H1 (cell line): Measurements from ENCODE around the gene UBE2D2. TPM values are rescaled to one million over a fixed set of nuclear protein-coding genes. Genes with fewer than 3 reads are reported as not detected.

Source experiments
- CTCF ChIA-PET: fragments of 300-600 bp; sonication (Branson Sonifier 250); formaldehyde crosslinking; loops from one replicate; lab custom pipeline; 2021; ENCODE audit not compliant: partially characterized antibody; lab: Charles Lee
- POLR2A ChIA-PET: fragments of 300-600 bp; sonication (Branson Sonifier 250); formaldehyde crosslinking; loops from one replicate; lab custom pipeline; 2021; ENCODE audit warnings: inconsistent platforms; ENCODE audit not compliant: partially characterized antibody; lab: Charles Lee
- DNase-seq, 2 experiments: peaks; one replicate each; pipeline versions ENCODE4 v3.0.0 to v3.0.0-alpha.2; 2010 to 2022; ENCODE audit warnings: low spot score in 2 of 2, low read depth in 1 of 2, mixed read lengths in 1 of 2
- FAIRE-seq: peaks from 2 replicates; lab custom pipeline; 2011; peaks lifted over from hg19 to GRCh38; lab: Jason Lieb, UNC
- H2AFZ ChIP-seq: 2 replicates; pipeline ENCODE4 v1.8.1; 2012; ENCODE audit warnings: low read length, inconsistent platforms
- H2AK5ac ChIP-seq: 2 replicates; pipeline ENCODE4 v1.6.1; 2013; ENCODE audit warnings: low read depth, low read length
- H2BK120ac ChIP-seq: replicated peaks from 2 replicates; pipeline ENCODE3; 2013; ENCODE audit warnings: low read depth, low read length, inconsistent platforms
- H2BK12ac ChIP-seq: 2 replicates; pipeline ENCODE4 v1.6.1; 2013; ENCODE audit warnings: low read depth, low read length
- H2BK15ac ChIP-seq: 2 replicates; pipeline ENCODE4 v1.6.1; 2013; ENCODE audit warnings: low read length
- H2BK20ac ChIP-seq: 2 replicates; pipeline ENCODE4 v1.6.1; 2013; ENCODE audit warnings: low read length
- H2BK5ac ChIP-seq: 2 replicates; pipeline ENCODE4 v1.6.1; 2013; ENCODE audit warnings: low read depth, low read length
- H3K14ac ChIP-seq: 2 replicates; pipeline ENCODE4 v1.6.1; 2013; ENCODE audit warnings: inconsistent platforms; ENCODE audit not compliant: insufficient read length
- H3K18ac ChIP-seq: 2 replicates; pipeline ENCODE4 v1.6.1; 2013; ENCODE audit warnings: low read length; ENCODE audit errors: extremely low read depth
- H3K23ac ChIP-seq: 2 replicates; pipeline ENCODE4 v1.6.1; 2013; ENCODE audit warnings: inconsistent platforms; ENCODE audit not compliant: insufficient read length
- H3K23me2 ChIP-seq: 2 replicates; pipeline ENCODE4 v1.6.1; 2013; ENCODE audit warnings: low read depth, low read length
- H3K27ac ChIP-seq: 2 replicates; pipeline ENCODE4 v1.6.1; 2011; ENCODE audit warnings: low read depth, low read length, inconsistent platforms
- H3K27me3 ChIP-seq, 4 experiments: replicated peaks in 1 of 4; 1 replicate in 1 of 4; 2 replicates in 3 of 4; pipeline versions ENCODE4 v1.6.1 to v1.8.1; 2011 to 2013; ENCODE audit warnings: low read length in 3 of 4, mild to moderate bottlenecking in 3 of 4, inconsistent platforms in 2 of 4, mixed read lengths in 2 of 4, moderate library complexity in 1 of 4; ENCODE audit not compliant: control insufficient read depth in 3 of 4, insufficient read depth in 3 of 4; ENCODE audit errors: extremely low read depth in 1 of 4
- H3K36me3 ChIP-seq, 4 experiments: 2 replicates each; pipeline versions ENCODE4 v1.6.1 to v1.8.1; 2011 to 2013; ENCODE audit warnings: mild to moderate bottlenecking in 4 of 4, low read length in 3 of 4, moderate library complexity in 2 of 4, control low read depth in 1 of 4, inconsistent platforms in 1 of 4; ENCODE audit not compliant: insufficient read depth in 4 of 4, control insufficient read depth in 2 of 4
- H3K4ac ChIP-seq: replicated peaks from 2 replicates; pipeline ENCODE3; 2013; ENCODE audit warnings: low read length, low read depth, mixed read lengths, inconsistent platforms; ENCODE audit not compliant: insufficient read length
- H3K4me1 ChIP-seq, 4 experiments: replicated peaks in 1 of 4; 1 replicate in 1 of 4; 2 replicates in 3 of 4; pipeline versions ENCODE4 v1.6.1 to v1.8.1; 2011 to 2013; ENCODE audit warnings: low read length in 3 of 4, inconsistent platforms in 2 of 4, mixed read lengths in 1 of 4; ENCODE audit not compliant: insufficient read depth in 4 of 4, control insufficient read depth in 3 of 4
- H3K4me2 ChIP-seq, 2 experiments: 2 replicates each; pipeline versions ENCODE4 v1.6.1 to v1.8.1; 2011 to 2013; ENCODE audit warnings: low read depth in 2 of 2, low read length in 2 of 2, control low read depth in 1 of 2, inconsistent platforms in 1 of 2, mild to moderate bottlenecking in 1 of 2; ENCODE audit not compliant: insufficient read depth in 1 of 2
- H3K4me3 ChIP-seq, 4 experiments: fragments of 200-600, 300-600 bp in 1 of 4; sonication (generic), shearing (Covaris generic), sonication (Bioruptor Twin) in 1 of 4; 2 replicates each; pipeline versions ENCODE4 v1.5.1 to v1.8.1; 2011 to 2016; ENCODE audit warnings: low read length in 4 of 4, low read depth in 3 of 4, control low read depth in 2 of 4, inconsistent platforms in 2 of 4, mild to moderate bottlenecking in 2 of 4, mixed read lengths in 1 of 4, moderate library complexity in 1 of 4; ENCODE audit not compliant: insufficient read depth in 2 of 4; ENCODE audit errors: extremely low read depth in 1 of 4
- H3K56ac ChIP-seq: replicated peaks from 2 replicates; pipeline ENCODE3; 2013; ENCODE audit warnings: low read depth, mild to moderate bottlenecking, mixed read lengths, low read length, inconsistent platforms; ENCODE audit not compliant: insufficient read length
- H3K79me1 ChIP-seq: 2 replicates; pipeline ENCODE4 v1.6.1; 2013; ENCODE audit warnings: low read depth, low read length, control low read depth
- H3K79me2 ChIP-seq, 2 experiments: 2 replicates each; pipeline versions ENCODE4 v1.6.1 to v1.8.1; 2012 to 2013; ENCODE audit warnings: low read length in 2 of 2, mild to moderate bottlenecking in 2 of 2, inconsistent platforms in 1 of 2; ENCODE audit not compliant: insufficient read depth in 2 of 2, control insufficient read depth in 1 of 2
- H3K9ac ChIP-seq, 4 experiments: replicated peaks in 1 of 4; 1 replicate in 1 of 4; 2 replicates in 3 of 4; pipeline versions ENCODE4 v1.6.1 to v1.8.1; 2011 to 2013; ENCODE audit warnings: low read depth in 3 of 4, low read length in 3 of 4, control low read depth in 2 of 4, mild to moderate bottlenecking in 2 of 4, moderate library complexity in 2 of 4, inconsistent platforms in 1 of 4; ENCODE audit errors: extremely low read depth in 1 of 4
- H3K9me3 ChIP-seq, 2 experiments: 2 replicates each; pipeline versions ENCODE4 v1.6.1 to v1.8.1; 2012 to 2013; ENCODE audit warnings: mild to moderate bottlenecking in 2 of 2, moderate library complexity in 2 of 2, control low read depth in 1 of 2, inconsistent platforms in 1 of 2, low read depth in 1 of 2, low read length in 1 of 2, mixed read lengths in 1 of 2; ENCODE audit not compliant: insufficient read depth in 2 of 2
- H4K20me1 ChIP-seq, 2 experiments: replicated peaks in 1 of 2; 2 replicates each; pipeline versions ENCODE3 to v1.8.1; 2011 to 2013; ENCODE audit warnings: inconsistent platforms in 2 of 2, low read length in 2 of 2, mild to moderate bottlenecking in 1 of 2; ENCODE audit not compliant: insufficient read depth in 2 of 2, control insufficient read depth in 1 of 2
- H4K5ac ChIP-seq: 2 replicates; pipeline ENCODE4 v1.6.1; 2013; ENCODE audit warnings: low read length, low read depth, mixed read lengths, inconsistent platforms; ENCODE audit not compliant: insufficient read length
- H4K8ac ChIP-seq: 2 replicates; pipeline ENCODE4 v1.8.0; 2013; ENCODE audit warnings: mild to moderate bottlenecking, moderate library complexity, low read length, inconsistent platforms; ENCODE audit not compliant: insufficient read depth; ENCODE audit errors: extremely low read depth
- H4K91ac ChIP-seq: replicated peaks from 2 replicates; pipeline ENCODE3; 2013; ENCODE audit warnings: low read length, mixed read lengths, inconsistent platforms; ENCODE audit not compliant: insufficient read length
- MAFK ChIP-seq: IDR thresholded peaks from 2 replicates; pipeline ENCODE4 v1.6.1; 2012; ENCODE audit warnings: low read depth, mild to moderate bottlenecking, improper control_type of control experiment, low read length
- RNF2 ChIP-seq: fragments of 200-900, 300-1000 bp; sonication (generic); IDR thresholded peaks from 2 replicates; pipeline ENCODE4 v1.7.1; 2016; ENCODE audit warnings: borderline replicate concordance, low read depth, mild to moderate bottlenecking, antibody characterized with exemption, low read length; ENCODE audit not compliant: poor library complexity, severe bottlenecking; ENCODE audit errors: missing control alignments
- WGBS, 2 experiments: shearing (Covaris generic) in 1 of 2; methylation state at CpG; one replicate each; pipeline versions ENCODE4 v1.1.6 to v1.1.7; 2013 to 2015; ENCODE audit warnings: low lambda C conversion rate in 2 of 2, mixed read lengths in 2 of 2, inconsistent platforms in 1 of 2, low coverage in 1 of 2, missing lambda C conversion rate in 1 of 2; ENCODE audit not compliant: insufficient replicate concordance in 2 of 2, insufficient coverage in 1 of 2, insufficient read length in 1 of 2; ENCODE audit errors: extremely low coverage in 1 of 2, missing lambda C conversion rate in 1 of 2; 5-methylcytosine and 5-hydroxymethylcytosine counted together
- polyA plus RNA-seq, 7 experiments: library from polyadenylated mRNA; depleted of rRNA in 3 of 7; stranded (reverse) in 5 of 7; unstranded in 2 of 7; fragments of >200 nt in 5 of 7; fragments of 200-250 nt in 2 of 7; gene quantifications; 1 replicate in 5 of 7; 2 replicates in 1 of 7; 4 replicates in 1 of 7; pipeline versions ENCODE4 v1.2.1 to v1.2.3, GENCODE V29; 2011 to 2013; ENCODE audit warnings: missing spikeins in 2 of 7, mixed read lengths in 2 of 7
- total RNA-seq: library from RNA; stranded (reverse); fragmentation: NEBNext Ultra II Directional; extraction: Animal tissue kit (Norgen Biotek cat#: 25700); gene quantifications from 2 replicates; pipeline ENCODE4 v1.2.1, GENCODE V29; 2021

Gene UBE2D2
- total and polyA plus RNA-seq, 2 of the 8 experiments (the other 6 are each of a cell fraction or from before 2014, with no cell fraction given), result 66.9 to 203 TPM

- H2BK120ac ChIP-seq, result peak overlapping the region; percentile 19
- peaks cover 6 to 32% (median 28%) of the 10 kb centered on the region in 4 experiments; a peak in 6 of 7 replicates for H3K4me1 ChIP-seq
- no peak for DNase-seq
- no peaks in the 10 kb centered on the region for H3K9me3 ChIP-seq
- no peak overlapping the region for H4K5ac ChIP-seq
- peak overlapping the region in 1 of 4 experiments; percentile 38; a peak in 1 of 8 replicates for H3K4me3 ChIP-seq
- H3K27me3 ChIP-seq, result no peaks in the 10 kb centered on the region
- H3K56ac ChIP-seq, result no peak overlapping the region
- H3K79me2 ChIP-seq, result no peaks in the 10 kb centered on the region
- H3K9ac ChIP-seq, result no peak overlapping the region
- no peak overlapping the region for H3K14ac ChIP-seq
- no peak overlapping the region for H2BK20ac ChIP-seq
- no peak overlapping the region for H2BK12ac ChIP-seq
- H4K91ac ChIP-seq, result no peak overlapping the region
- peaks cover 2% of the 10 kb centered on the region; the same call in 1 of the 2 replicates for H3K23me2 ChIP-seq
- no peak overlapping the region for H3K27ac ChIP-seq
- TF ChIP-seq MAFK (0 out of 2 replicates have a peak, but pooled peaks have one; percentile 12), RNF2 (no peak)
- TF ChIP-seq, all 59 proteins: peak for 1
- H3K79me1 ChIP-seq, result no peaks in the 10 kb centered on the region
- no peak overlapping the region for H2BK15ac ChIP-seq
- WGBS, 2 experiments, result 41% methylated on average over 2 of the region's 2 CpGs; no CpG with 5 or more reads in 1 of the 2 experiments
- H2AK5ac ChIP-seq, result no peak overlapping the region
- H3K23ac ChIP-seq, result no peak overlapping the region
- no peak overlapping the region; the same call in 1 of the 2 replicates for H3K18ac ChIP-seq
- peak overlapping the region; percentile 32 to 55; a peak in 3 of 4 replicates for H3K4me2 ChIP-seq
- ChIA-PET POLR2A (interaction anchor here (0.7 to 2.4 kb wide), 10 partner anchors 11 to 123 kb away, joined by 3 to 7 read pairs (median 4); partner anchors contain the start of genes DNAJC18, SPATA24 and UBE2D2), CTCF (interaction anchor here (0.7 to 17.5 kb wide), 11 partner anchors 10 to 244 kb away, joined by 3 to 319 read pairs (median 3); partner anchors contain the start of genes STING1 and UBE2D2)
- no peak for FAIRE-seq
- H4K8ac ChIP-seq, result no peak overlapping the region
- H3K36me3 ChIP-seq, result no peaks in the 10 kb centered on the region
- H2BK5ac ChIP-seq, result peak overlapping the region; percentile 36; the same call in 1 of the 2 replicates
- no peaks in the 10 kb centered on the region for H4K20me1 ChIP-seq
- H3K4ac ChIP-seq, result no peak overlapping the region
- H2AFZ ChIP-seq, result no peak overlapping the region
Measured at GRCh38 chr5:139524940-139525585, 36.1 kb upstream of the UBE2D2 start.
